Effector CD8-positive, alpha-beta T cell (primary cell): ENCODE measurements around the gene ZFAND3.

Experiments used
- DNase-seq: peaks from one replicate; lab custom pipeline; 2025; lab: John Stamatoyannopoulos, UW

ZFAND3 gene

GRCh38 chr6:38187325-38187724 lies 367.8 kb downstream of the ZFAND3 start:
- no peak for DNase-seq

GRCh38 chr6:38187811-38188590 lies 368.5 kb downstream of the ZFAND3 start:
- DNase-seq, result no peak

GRCh38 chr6:38188677-38189335 lies 369.3 kb downstream of the ZFAND3 start:
- no peak for DNase-seq

GRCh38 chr6:38191418-38191817 lies 371.9 kb downstream of the ZFAND3 start:
- no peak for DNase-seq

GRCh38 chr6:38192011-38192410 lies 372.5 kb downstream of the ZFAND3 start:
- no peak for DNase-seq

GRCh38 chr6:38192487-38192886 lies 373.0 kb downstream of the ZFAND3 start:
- no peak for DNase-seq

DNA sequence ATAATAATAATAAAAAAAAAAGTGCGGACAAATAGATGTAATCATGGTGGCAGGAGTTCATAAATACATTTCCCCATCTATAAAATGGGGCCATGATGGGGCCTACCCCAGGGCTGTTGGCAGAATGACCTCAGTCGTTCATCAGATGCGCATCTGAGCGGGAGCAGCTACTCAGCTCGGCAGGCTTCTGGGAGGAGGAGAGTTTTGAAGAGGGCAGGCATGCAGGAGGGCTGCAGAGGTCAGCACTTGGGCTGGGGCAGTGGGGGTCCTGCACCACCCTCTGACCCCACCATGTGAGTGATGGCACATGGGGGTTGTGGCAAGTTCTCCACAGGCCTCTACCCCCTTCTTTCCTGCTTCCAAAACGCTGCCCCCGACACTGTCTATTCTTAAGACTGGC lies 373.5 kb downstream of the ZFAND3 start:
- no peak for DNase-seq

DNA sequence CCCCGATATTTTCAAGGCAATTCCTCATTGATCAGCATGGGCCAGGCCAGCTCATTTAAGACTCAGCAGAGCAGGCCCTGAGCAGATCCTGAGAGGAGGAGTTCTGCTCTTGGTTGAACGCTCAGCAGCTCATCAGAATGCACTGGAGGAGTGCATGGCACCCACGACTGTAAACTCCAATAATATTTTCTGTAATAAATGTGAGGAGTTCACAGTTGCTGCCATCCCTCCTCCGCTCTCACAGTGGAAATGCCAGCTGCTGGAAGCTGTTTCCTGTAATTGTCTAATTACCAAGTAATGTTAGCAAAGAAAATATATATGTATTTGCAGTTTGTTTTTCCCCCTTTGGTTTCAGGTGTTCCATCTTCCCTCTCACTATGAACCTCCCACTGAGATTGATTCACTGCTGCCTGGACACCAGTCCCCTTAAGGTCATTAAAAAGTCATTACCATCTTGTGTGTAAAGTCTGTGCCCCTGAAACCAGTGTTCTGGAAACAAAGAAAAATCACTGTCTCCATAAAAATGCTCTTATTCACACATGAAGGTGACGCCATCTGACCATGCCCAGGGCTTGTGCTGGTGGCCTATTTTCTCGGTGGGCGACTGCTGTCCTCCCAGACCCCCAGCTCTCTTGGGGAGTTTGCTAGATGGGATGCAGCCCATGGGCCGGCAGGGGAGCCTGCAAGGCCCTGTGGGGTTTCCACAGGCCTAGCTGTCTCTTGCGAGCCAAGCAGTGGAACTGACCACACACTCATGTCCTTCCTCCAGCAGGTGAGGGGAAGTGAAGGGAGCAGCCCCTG lies 374.2 kb downstream of the ZFAND3 start:
- no peak for DNase-seq

DNA sequence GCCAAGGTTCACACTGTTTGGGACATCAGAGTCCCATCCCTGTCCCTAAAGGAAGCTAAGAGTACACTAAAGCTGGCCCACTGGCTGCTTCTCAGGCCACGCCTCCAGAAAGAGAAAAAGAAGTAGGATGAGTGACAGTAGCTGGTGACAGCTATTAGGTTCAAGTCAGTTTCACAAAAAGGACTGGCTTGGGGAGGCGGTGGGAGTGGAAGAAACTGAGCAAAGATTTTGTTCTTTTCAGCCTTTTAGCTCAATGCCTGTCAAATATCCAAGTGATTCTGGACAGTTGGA lies 374.7 kb downstream of the ZFAND3 start:
- no peak for DNase-seq

- no peak for DNase-seq
These were observed 375.1 kb downstream of the ZFAND3 start for GRCh38 chr6:38194589-38194988.

- DNase-seq, result no peak
These were observed 375.6 kb downstream of the ZFAND3 start for GRCh38 chr6:38195113-38195635.

- no peak for DNase-seq
These were observed 378.7 kb downstream of the ZFAND3 start for GRCh38 chr6:38198219-38198618.
